Stomach (tissue), 9 donors: ENCODE data around the gene DEFB128. TPM values are rescaled to one million over a fixed set of nuclear protein-coding genes. Genes with fewer than 3 reads are reported as not detected.
"Not testable (repeated sequence)": the region's sequence is repeated elsewhere in the genome, so short reads cannot be mapped to it uniquely, and the experiment has no call there.

ENCODE experiments used
- DNase-seq, 2 donors: peaks; one replicate each; pipeline versions ENCODE4 v3.0.0 to v3.0.0-alpha.2; 2013 to 2019
- H3K27ac ChIP-seq, 5 donors: fragments of 200-600 bp in 4 of 5; sonication (generic) in 4 of 5; one replicate each; pipeline ENCODE4 v1.5.1; 2013 to 2019; ENCODE audit warnings: mild to moderate bottlenecking in 1 of 5, moderate library complexity in 1 of 5
- H3K27me3 ChIP-seq, 3 donors: fragments of 200-600 bp; sonication (generic); one replicate each; pipeline ENCODE4 v1.5.1; 2017 to 2019; ENCODE audit warnings: mixed run types in 1 of 3
- H3K36me3 ChIP-seq, 4 donors: fragments of 200-600 bp; sonication (generic); 1 replicate in 3 of 4; 2 replicates in 1 of 4; pipeline ENCODE4 v1.5.1; 2016 to 2019
- H3K4me1 ChIP-seq, 4 donors: fragments of 200-600 bp; sonication (generic); one replicate each; pipeline ENCODE4 v1.5.1; 2016 to 2019
- H3K4me3 ChIP-seq, 4 donors: fragments of 200-600 bp; sonication (generic) in 3 of 4; one replicate each; pipeline ENCODE4 v1.5.1; 2016 to 2019; ENCODE audit warnings: mild to moderate bottlenecking in 1 of 4
- H3K9me3 ChIP-seq, 4 donors: fragments of 200-600 bp; sonication (generic); one replicate each; pipeline ENCODE4 v1.5.1; 2016 to 2019
- CTCF ChIP-seq, 7 experiments: fragments of 450-650 bp in 4 of 7; fragments of 200-600 bp in 3 of 7; sonication (generic) in 3 of 7; IDR thresholded peaks; one replicate each; pipeline ENCODE4 v1.5.1; 2016 to 2019; ENCODE audit warnings: antibody characterized with exemption in 7 of 7, control low read depth in 2 of 7, mild to moderate bottlenecking in 1 of 7
- EP300 ChIP-seq: sonication (generic); formaldehyde crosslinking; IDR thresholded peaks from one replicate; pipeline ENCODE4 v1.6.1; 2017; ENCODE audit warnings: antibody characterized with exemption
- POLR2A ChIP-seq, 4 donors: fragments of 450-650 bp; IDR thresholded peaks; one replicate each; pipeline ENCODE4 v1.6.1; 2016; ENCODE audit warnings: antibody characterized with exemption in 4 of 4, control low read depth in 2 of 4, mild to moderate bottlenecking in 1 of 4, moderate library complexity in 1 of 4
- POLR2AphosphoS5 ChIP-seq, 3 donors: sonication (generic); formaldehyde crosslinking; IDR thresholded peaks; one replicate each; pipeline ENCODE4 v1.6.1; 2016; ENCODE audit warnings: antibody characterized with exemption in 3 of 3
- WGBS, 5 donors: extraction: QIAGEN DNeasy Blood & Tissue Kit in 3 of 5; methylation state at CpG; one replicate each; pipeline versions ENCODE4 v1.1.5 to v1.1.7; 2013 to 2018; 5-methylcytosine and 5-hydroxymethylcytosine counted together
- intact Hi-C: fragments of 100-400 bp; cut with DNase I; formaldehyde crosslinking; loops from one replicate; pipeline ENCODE4 v1.15.1; 2023; ENCODE audit warnings: low total_unique reads
- polyA plus RNA-seq, 3 donors: library from polyadenylated mRNA; stranded (reverse); fragments of 200-250 nt; gene quantifications; one replicate each; pipeline ENCODE4 v1.2.3, GENCODE V29; 2013
- total RNA-seq, 5 donors: library from RNA; depleted of rRNA; stranded (reverse); fragments of >200 nt; gene quantifications; one replicate each; pipeline versions ENCODE4 v1.1.0 to v1.2.3, GENCODE V29; 2014 to 2016
- donor health status: healthy with polysubstance abuse.
- donor health status: Bipolar disorder and iron deficiency.
- donor health status: healthy.

Gene DEFB128
- total and polyA plus RNA-seq, 8 donors = not detected

- H3K27me3 ChIP-seq = no peaks in the 10 kb centered on the region
- no peaks in the 10 kb centered on the region for H3K36me3 ChIP-seq
- intact Hi-C loops = no loop called here
- no peaks in the 10 kb centered on the region for H3K9me3 ChIP-seq
- no peak overlapping the region for H3K4me3 ChIP-seq
- no peak for DNase-seq
- TF ChIP-seq EP300 = no peak
- TF ChIP-seq POLR2A (IDR thresholded peaks at IDR 0.05) = no peak
- WGBS, 5 donors = 57 to 80% (median 72%) methylated on average over 3 of the region's 3 CpGs
- no peaks in the 10 kb centered on the region for H3K4me1 ChIP-seq
- no peak overlapping the region for H3K27ac ChIP-seq
These were observed 38.1 kb upstream of the DEFB128 start for GRCh38 chr20:227439-228105.

GRCh38 chr20:226958-227357, 37.4 kb upstream of the DEFB128 start, which contains the start of gene DEFB129:
TSS of gene DEFB129 (plus strand) at chr20:227258. CDS start at chr20:227289, 31 bp downstream.
- Histone ChIP-seq H3K9me3 (no peaks in the 10 kb centered on the region), H3K4me3 (no peak within 1 kb of the TSS), H3K36me3 (no peaks in the 10 kb centered on the region), H3K27ac (no peak within 1 kb of the TSS), H3K27me3 (no peaks in the 10 kb centered on the region), H3K4me1 (no peaks in the 10 kb centered on the region)
- TF ChIP-seq POLR2AphosphoS5 (IDR thresholded peaks at IDR 0.05) = no peak
- TF ChIP-seq EP300 = no peak
- TF ChIP-seq CTCF (IDR thresholded peaks at IDR 0.05) = no peak
- TF ChIP-seq POLR2A (IDR thresholded peaks at IDR 0.05) = no peak
- 67 to 84% (median 79%) methylated on average over 3 of the region's 3 CpGs for WGBS, 5 donors
- no peak for DNase-seq
- intact Hi-C loops = no loop called here

GRCh38 chr20:225879-226278, 36.4 kb upstream of the DEFB128 start:
- H3K4me1 ChIP-seq, intact Hi-C loops, H3K4me3 ChIP-seq, H3K27ac ChIP-seq, H3K36me3 ChIP-seq, H3K9me3 ChIP-seq, H3K27me3 ChIP-seq, DNase-seq: not testable (repeated sequence)
- 78 to 85% (median 81%) methylated on average over 3 of the region's 3 CpGs for WGBS, 5 donors

GRCh38 chr20:221258-221830, 31.8 kb upstream of the DEFB128 start:
- TF ChIP-seq CTCF (IDR thresholded peaks at IDR 0.05) (no peak), POLR2A (IDR thresholded peaks at IDR 0.05) (no peak), POLR2AphosphoS5 (IDR thresholded peaks at IDR 0.05) (no peak), EP300 (no peak)
- Histone ChIP-seq H3K4me3 (no peak overlapping the region), H3K4me1 (no peaks in the 10 kb centered on the region), H3K27ac (no peak overlapping the region), H3K36me3 (no peaks in the 10 kb centered on the region), H3K27me3 (peaks cover 0 to 28% (median 5%) of the 10 kb centered on the region in 3 donors), H3K9me3 (no peaks in the 10 kb centered on the region)
- no peak for DNase-seq
- intact Hi-C loops = no loop called here
- 44 to 64% (median 57%) methylated on average over 1 of the region's 1 CpG for WGBS, 5 donors

GRCh38 chr20:219290-220115, 30.0 kb upstream of the DEFB128 start:
- no peak for TF ChIP-seq EP300
- no peak for TF ChIP-seq CTCF (IDR thresholded peaks at IDR 0.05)
- TF ChIP-seq POLR2AphosphoS5 (IDR thresholded peaks at IDR 0.05) = no peak
- no peak for TF ChIP-seq POLR2A (IDR thresholded peaks at IDR 0.05)
- H3K36me3 ChIP-seq = no peaks in the 10 kb centered on the region
- 0 to 9% (median 0%) methylated on average over 1 of the region's 1 CpG for WGBS, 5 donors
- peaks cover 0 to 28% (median 5%) of the 10 kb centered on the region in 3 donors for H3K27me3 ChIP-seq
- no peaks in the 10 kb centered on the region for H3K4me1 ChIP-seq
- intact Hi-C loops = no loop called here
- no peak overlapping the region for H3K27ac ChIP-seq
- peak in 1 of 2 donors; percentile 41 for DNase-seq
- H3K9me3 ChIP-seq = no peaks in the 10 kb centered on the region
- no peak overlapping the region for H3K4me3 ChIP-seq
